Measurements from ENCODE around the gene CLDN22. TPM values are rescaled to one million over a fixed set of nuclear protein-coding genes. Genes with fewer than 3 reads are reported as not detected.

Gene CLDN22
- total RNA-seq, 1 experiment from 2014 or later = not detected

GRCh38 chr4:183333202-183333601 lies 13.1 kb upstream of the CLDN22 start (continued):
- TF ChIP-seq SRF (IDR thresholded peaks at IDR 0.05; ENCODE audit: low read depth) (no peak), EZH2 (IDR thresholded peaks at IDR 0.05) (no peak), ELF1 (IDR thresholded peaks at IDR 0.05; ENCODE audit: borderline replicate concordance, low read depth) (no peak), POLR2A (IDR thresholded peaks at IDR 0.05; ENCODE audit: borderline replicate concordance, extremely low read depth, insufficient read depth, insufficient read length) (no peak)

GRCh38 chr4:183332447-183332846 lies 12.4 kb upstream of the CLDN22 start:
- intact Hi-C loops (cut with micrococcal nuclease) = no loop called here
- TF ChIP-seq CBX3 (IDR thresholded peaks at IDR 0.05; ENCODE audit: low read depth) (no peak), FOSL1 (IDR thresholded peaks at IDR 0.05; ENCODE audit: low read depth) (no peak), CEBPB (IDR thresholded peaks at IDR 0.05; ENCODE audit: low read depth) (no peak), POLR2A (IDR thresholded peaks at IDR 0.05; ENCODE audit: borderline replicate concordance, extremely low read depth, insufficient read depth, insufficient read length) (no peak), ZBTB33 (IDR thresholded peaks at IDR 0.05; ENCODE audit: extremely low read depth, insufficient replicate concordance, low read length) (no peak), RAD21 (IDR thresholded peaks at IDR 0.05; ENCODE audit: low read depth) (no peak), MAX (IDR thresholded peaks at IDR 0.05) (no peak), SIN3A (IDR thresholded peaks at IDR 0.05; ENCODE audit: low read depth) (no peak), CTCF (IDR thresholded peaks at IDR 0.05 in 2 of 3, conservative IDR thresholded peaks at IDR 0.05 in 1 of 3; ENCODE audit: borderline replicate concordance in 1 of 3, insufficient read depth in 1 of 3, low read depth in 2 of 3, low read length in 2 of 3) (no peak), ZFX (IDR thresholded peaks at IDR 0.05) (no peak), TCF7L2 (IDR thresholded peaks at IDR 0.05; ENCODE audit: borderline replicate concordance, extremely low read depth, insufficient read depth, insufficient read length) (no peak), ZNF274 (IDR thresholded peaks at IDR 0.05; ENCODE audit: low read depth, low read length) (no peak), EZH2 (IDR thresholded peaks at IDR 0.05) (no peak), EGR1 (IDR thresholded peaks at IDR 0.05; ENCODE audit: low read depth) (no peak), YY1 (IDR thresholded peaks at IDR 0.05; ENCODE audit: extremely low read depth, insufficient replicate concordance, low read depth, low read length) (no peak)
- H3K4me2 ChIP-seq (ENCODE audit: low read length) = no peak overlapping the region
- no peak overlapping the region for H3K27ac ChIP-seq (ENCODE audit: low read depth, low read length)
- no peaks in the 10 kb centered on the region for H3K36me3 ChIP-seq (ENCODE audit: control insufficient read depth in 1 of 2, insufficient read depth in 2 of 2, low read length in 2 of 2)
- no peaks in the 10 kb centered on the region for H3K79me2 ChIP-seq (ENCODE audit: insufficient read depth, low read length)
- ChIA-PET CTCF (no interaction called here), POLR2A (no interaction called here), RAD21 (ENCODE audit: low non-redundant PET in 1 of 2, low total read pairs in 2 of 2, uncharacterized antibody in 2 of 2, unreplicated experiment in 2 of 2) (no interaction called here)
- H3K9me2 ChIP-seq (ENCODE audit: insufficient read depth) = no peaks in the 10 kb centered on the region
- no peak for ATAC-seq
- no peak overlapping the region for H2AFZ ChIP-seq (ENCODE audit: low read depth, low read length, poor library complexity, severe bottlenecking)
- BruUV-seq (replicated peaks) = no TSS peak
- peaks cover 31 to 41% of the 10 kb centered on the region in 2 experiments for H3K4me1 ChIP-seq (ENCODE audit: control insufficient read depth in 1 of 2, insufficient read depth in 2 of 2, low read length in 2 of 2)
- H3K9me3 ChIP-seq (ENCODE audit: control insufficient read depth in 1 of 2, insufficient read depth in 1 of 2, low read depth in 1 of 2, low read length in 2 of 2) = peaks cover 0 to 3% of the 10 kb centered on the region in 2 experiments; a peak in 1 of 4 replicates
- H3K4me3 ChIP-seq (replicated peaks in 1 of 2; ENCODE audit: low read depth in 1 of 2, low read length in 2 of 2) = no peak overlapping the region
- no peaks in the 10 kb centered on the region for H4K20me1 ChIP-seq (ENCODE audit: insufficient read depth)
- no peak overlapping the region for H3K9ac ChIP-seq (ENCODE audit: low read length)
- no peaks in the 10 kb centered on the region for H3K27me3 ChIP-seq (ENCODE audit: insufficient read depth, low read length)
- DNase-seq (ENCODE audit: low read depth, low spot score) = no peak
